Tibial nerve (tissue), 3 donors: ENCODE measurements around the gene TFEB.

ENCODE experiments used
- POLR2A ChIP-seq, 2 donors: fragments of 450-650 bp; IDR thresholded peaks; one replicate each; pipeline ENCODE4 v1.6.1; 2017; ENCODE audit warnings: antibody characterized with exemption in 2 of 2, mild to moderate bottlenecking in 2 of 2, moderate library complexity in 2 of 2
- TF ChIP-seq, protein P1 (sequence below), 5 experiments: fragments of 200-600 bp in 3 of 5; fragments of 450-650 bp in 2 of 5; sonication (generic) in 3 of 5; IDR thresholded peaks; one replicate each; pipeline ENCODE4 v1.5.1; 2016 to 2019; ENCODE audit warnings: antibody characterized with exemption in 5 of 5, mild to moderate bottlenecking in 3 of 5, moderate library complexity in 2 of 5

DNA sequence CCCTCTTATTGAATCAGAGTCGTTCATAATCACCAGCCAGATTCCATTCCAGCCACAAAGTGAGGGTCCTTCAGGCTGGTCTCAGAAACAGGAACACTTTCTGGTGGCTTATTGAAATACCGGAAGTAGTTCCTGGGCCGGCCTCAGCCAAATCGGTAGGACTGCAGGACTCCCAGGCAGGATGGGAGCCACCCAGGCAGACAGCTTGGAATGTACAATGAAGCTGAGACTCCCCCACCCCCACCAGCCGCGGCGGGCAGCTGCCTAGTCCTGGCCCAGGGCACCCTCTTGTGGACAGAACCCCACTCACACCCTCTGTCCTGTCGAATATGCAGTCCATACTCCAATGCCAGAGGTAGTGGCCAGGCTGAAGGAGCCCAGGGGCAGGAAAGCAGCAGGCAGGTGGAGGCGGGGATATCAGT is 53.3 kb downstream of the TFEB start:
- TF ChIP-seq, protein P1, sequence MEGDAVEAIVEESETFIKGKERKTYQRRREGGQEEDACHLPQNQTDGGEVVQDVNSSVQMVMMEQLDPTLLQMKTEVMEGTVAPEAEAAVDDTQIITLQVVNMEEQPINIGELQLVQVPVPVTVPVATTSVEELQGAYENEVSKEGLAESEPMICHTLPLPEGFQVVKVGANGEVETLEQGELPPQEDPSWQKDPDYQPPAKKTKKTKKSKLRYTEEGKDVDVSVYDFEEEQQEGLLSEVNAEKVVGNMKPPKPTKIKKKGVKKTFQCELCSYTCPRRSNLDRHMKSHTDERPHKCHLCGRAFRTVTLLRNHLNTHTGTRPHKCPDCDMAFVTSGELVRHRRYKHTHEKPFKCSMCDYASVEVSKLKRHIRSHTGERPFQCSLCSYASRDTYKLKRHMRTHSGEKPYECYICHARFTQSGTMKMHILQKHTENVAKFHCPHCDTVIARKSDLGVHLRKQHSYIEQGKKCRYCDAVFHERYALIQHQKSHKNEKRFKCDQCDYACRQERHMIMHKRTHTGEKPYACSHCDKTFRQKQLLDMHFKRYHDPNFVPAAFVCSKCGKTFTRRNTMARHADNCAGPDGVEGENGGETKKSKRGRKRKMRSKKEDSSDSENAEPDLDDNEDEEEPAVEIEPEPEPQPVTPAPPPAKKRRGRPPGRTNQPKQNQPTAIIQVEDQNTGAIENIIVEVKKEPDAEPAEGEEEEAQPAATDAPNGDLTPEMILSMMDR (IDR thresholded peaks at IDR 0.05): peak; percentile 82 to 95 (median 86)
- TF ChIP-seq POLR2A (IDR thresholded peaks at IDR 0.05): no peak
